Mesendoderm (in vitro differentiated cells): ENCODE measurements around the gene CHSY1.

Experiments
- DNase-seq: peaks from one replicate; pipeline ENCODE4 v3.0.0; 2013
- H2AK5ac ChIP-seq: 2 replicates; pipeline ENCODE4 v1.6.1; 2013; ENCODE audit warnings: low read length, inconsistent platforms
- H2BK120ac ChIP-seq: 2 replicates; pipeline ENCODE4 v1.6.1; 2013; ENCODE audit warnings: low read depth, mild to moderate bottlenecking, low read length, moderate library complexity, mixed read lengths
- H2BK15ac ChIP-seq: replicated peaks from 2 replicates; pipeline ENCODE4 v1.6.1; 2013; ENCODE audit warnings: low read depth, mild to moderate bottlenecking, moderate library complexity
- H2BK5ac ChIP-seq: 2 replicates; pipeline ENCODE4 v1.6.1; 2013; ENCODE audit warnings: low read length, inconsistent platforms
- H3K18ac ChIP-seq: 2 replicates; pipeline ENCODE4 v1.6.1; 2013; ENCODE audit warnings: mild to moderate bottlenecking, low read length, mixed read lengths
- H3K23ac ChIP-seq: one replicate; pipeline ENCODE4 v1.6.1; 2013; ENCODE audit warnings: low read length
- H3K27ac ChIP-seq: 2 replicates; pipeline ENCODE4 v1.5.1; 2013; ENCODE audit warnings: low read depth, mild to moderate bottlenecking, inconsistent platforms, low read length, moderate library complexity
- H3K27me3 ChIP-seq: 2 replicates; pipeline ENCODE4 v1.6.1; 2013; ENCODE audit warnings: low read length, control low read depth, mild to moderate bottlenecking, inconsistent platforms; ENCODE audit not compliant: insufficient read depth, poor library complexity
- H3K36me3 ChIP-seq: 2 replicates; pipeline ENCODE4 v1.6.1; 2013; ENCODE audit warnings: low read length, inconsistent platforms; ENCODE audit not compliant: control insufficient read depth, insufficient read depth
- H3K4ac ChIP-seq: one replicate; pipeline ENCODE4 v1.6.1; 2013; ENCODE audit warnings: low read depth, mild to moderate bottlenecking, low read length, moderate library complexity
- H3K4me1 ChIP-seq: 2 replicates; pipeline ENCODE4 v1.6.1; 2013; ENCODE audit warnings: low read depth, low read length, inconsistent platforms; ENCODE audit not compliant: control insufficient read depth
- H3K4me2 ChIP-seq: 2 replicates; pipeline ENCODE4 v1.6.1; 2013; ENCODE audit warnings: low read length
- H3K4me3 ChIP-seq: 2 replicates; pipeline ENCODE4 v1.5.1; 2013; ENCODE audit warnings: mild to moderate bottlenecking, low read length
- H3K56ac ChIP-seq: one replicate; pipeline ENCODE4 v1.6.1; 2013; ENCODE audit warnings: low read length
- H3K79me1 ChIP-seq: 2 replicates; pipeline ENCODE4 v1.6.1; 2013; ENCODE audit warnings: low read length, inconsistent platforms
- H3K79me2 ChIP-seq: 2 replicates; pipeline ENCODE4 v1.6.1; 2013; ENCODE audit warnings: mild to moderate bottlenecking, low read length; ENCODE audit not compliant: control insufficient read depth, insufficient read depth
- H3K9ac ChIP-seq: 2 replicates; pipeline ENCODE4 v1.6.1; 2013; ENCODE audit warnings: low read length, inconsistent platforms
- H4K5ac ChIP-seq: one replicate; pipeline ENCODE4 v1.6.1; 2013; ENCODE audit warnings: low read length
- H4K8ac ChIP-seq: one replicate; pipeline ENCODE4 v1.6.1; 2013; ENCODE audit warnings: low read depth, mild to moderate bottlenecking, control low read depth, low read length, moderate library complexity
- WGBS: extraction: QIAGEN DNeasy Blood & Tissue Kit; methylation state at CpG from one replicate; pipeline ENCODE4 v1.1.7; 2013; ENCODE audit warnings: low lambda C conversion rate, missing lambda C conversion rate; ENCODE audit not compliant: insufficient coverage; ENCODE audit errors: extremely low coverage; 5-methylcytosine and 5-hydroxymethylcytosine counted together

Gene CHSY1

DNA sequence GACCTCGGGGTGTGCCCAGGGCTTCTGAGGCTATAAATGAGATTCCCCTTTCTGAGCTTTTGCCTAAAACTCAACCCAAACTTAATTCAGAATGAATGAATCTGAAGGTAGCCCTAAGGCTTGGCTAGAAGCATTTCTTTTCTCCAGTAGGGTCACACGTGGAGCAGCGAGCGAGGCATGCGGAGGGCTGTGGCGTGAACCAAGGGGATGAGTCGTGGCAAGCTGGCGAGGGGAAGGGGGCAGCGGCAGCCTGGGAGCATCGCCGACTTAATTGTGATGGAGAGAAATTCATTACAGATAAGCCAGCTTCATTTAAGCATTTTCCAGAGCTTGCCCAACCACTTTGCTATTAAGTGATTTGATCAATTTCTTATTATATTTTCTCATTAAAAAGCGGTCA lies 79.9 kb downstream of the CHSY1 start:
- Histone ChIP-seq H3K18ac (no peak overlapping the region), H3K79me1 (peaks cover 2% of the 10 kb centered on the region), H3K56ac (no peak overlapping the region), H3K4me3 (no peak overlapping the region), H3K27me3 (no peaks in the 10 kb centered on the region), H2AK5ac (no peak overlapping the region), H3K36me3 (no peaks in the 10 kb centered on the region), H2BK120ac (no peak overlapping the region), H4K5ac (no peak overlapping the region), H2BK15ac (no peak overlapping the region), H3K23ac (no peak overlapping the region), H3K27ac (no peak overlapping the region), H3K4me2 (no peak overlapping the region), H3K79me2 (no peaks in the 10 kb centered on the region), H3K4me1 (no peaks in the 10 kb centered on the region), H4K8ac (no peak overlapping the region), H2BK5ac (no peak overlapping the region), H3K9ac (no peak overlapping the region), H3K4ac (no peak overlapping the region)
- WGBS, result no CpG with 5 or more reads among the region's 12 CpGs
- no peak for DNase-seq

DNA sequence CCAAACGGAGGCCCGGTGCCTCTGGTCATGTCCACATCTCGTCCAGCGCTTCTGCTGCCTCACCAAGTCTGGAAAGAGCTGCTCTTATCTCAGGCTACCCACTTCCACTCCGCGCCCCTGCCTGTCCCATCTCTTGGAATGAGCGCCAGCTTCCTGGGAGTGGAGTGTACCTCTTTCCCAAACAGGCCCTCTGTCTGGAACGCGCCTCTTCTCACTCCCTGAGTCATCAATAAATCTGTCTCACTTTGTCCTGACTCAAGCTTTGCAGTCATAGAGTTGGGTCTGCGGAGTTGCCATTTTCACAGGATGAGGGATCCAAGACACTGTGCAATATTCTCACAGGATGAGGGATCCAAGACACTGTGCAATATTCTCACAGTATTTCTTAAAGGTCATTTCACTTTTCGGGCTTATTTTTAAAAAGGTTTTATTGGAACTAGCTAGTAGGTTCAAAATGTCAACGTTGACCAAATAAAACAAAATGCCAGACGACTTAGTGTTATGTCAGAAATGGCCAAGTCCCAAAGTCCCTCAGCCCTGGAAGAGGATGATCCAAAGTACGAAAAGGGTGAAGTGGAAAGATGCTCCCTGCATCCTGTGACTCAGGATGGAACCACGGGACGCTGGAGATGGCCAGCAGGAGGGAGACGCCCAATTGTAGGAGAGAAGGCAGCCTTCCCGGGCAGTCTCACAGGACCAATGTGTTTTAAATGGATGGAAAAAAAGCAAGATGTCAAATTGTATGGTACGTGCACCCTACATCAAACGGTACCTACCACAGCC lies 81.1 kb downstream of the CHSY1 start:
- Histone ChIP-seq H2BK5ac (no peak overlapping the region), H3K4ac (no peak overlapping the region), H3K4me1 (no peaks in the 10 kb centered on the region), H4K8ac (no peak overlapping the region), H2BK120ac (no peak overlapping the region), H3K56ac (no peak overlapping the region), H4K5ac (no peak overlapping the region), H3K23ac (no peak overlapping the region), H3K27me3 (no peaks in the 10 kb centered on the region), H2AK5ac (no peak overlapping the region), H3K4me2 (no peak overlapping the region), H3K36me3 (no peaks in the 10 kb centered on the region), H3K18ac (no peak overlapping the region), H2BK15ac (no peak overlapping the region), H3K9ac (no peak overlapping the region), H3K79me2 (no peaks in the 10 kb centered on the region), H3K79me1 (peaks cover 2% of the 10 kb centered on the region), H3K4me3 (no peak overlapping the region), H3K27ac (no peak overlapping the region)
- no peak for DNase-seq
- no CpG with 5 or more reads among the region's 20 CpGs for WGBS

DNA sequence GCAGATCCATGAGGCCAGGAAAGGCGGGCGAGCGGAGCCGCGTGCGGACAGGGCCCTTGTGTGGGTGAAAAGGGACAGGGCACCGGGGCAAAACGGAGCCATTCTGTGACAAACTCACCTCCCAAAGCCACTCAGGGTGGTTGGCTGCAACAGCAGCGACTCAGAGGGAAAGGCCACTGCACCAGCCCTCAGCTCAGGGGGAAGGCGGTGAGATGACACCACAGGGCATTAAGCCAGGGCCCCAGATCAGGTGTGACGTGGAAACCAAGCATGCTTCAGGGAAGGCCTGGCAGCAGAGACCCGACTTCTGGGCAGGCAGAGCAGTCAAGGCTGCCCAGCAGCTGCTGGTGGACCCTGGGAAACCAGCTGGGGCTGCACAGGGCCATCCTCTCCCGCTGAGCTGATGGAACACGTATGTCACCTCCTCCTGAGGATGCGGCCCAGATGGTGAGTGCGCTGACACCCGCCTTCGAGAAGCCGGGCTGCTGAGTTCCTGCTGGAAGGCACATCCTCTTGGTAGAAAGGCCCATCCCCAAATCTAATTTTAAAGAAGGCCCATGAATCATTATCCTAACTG lies 82.3 kb downstream of the CHSY1 start:
- no peak overlapping the region for H3K18ac ChIP-seq
- no peak for DNase-seq
- H3K4ac ChIP-seq, result no peak overlapping the region
- no peaks in the 10 kb centered on the region for H3K27me3 ChIP-seq
- H3K56ac ChIP-seq, result no peak overlapping the region
- no CpG with 5 or more reads among the region's 19 CpGs for WGBS
- no peak overlapping the region for H3K4me3 ChIP-seq
- no peak overlapping the region for H2BK5ac ChIP-seq
- H3K23ac ChIP-seq, result no peak overlapping the region
- no peak overlapping the region for H3K4me2 ChIP-seq
- H2BK15ac ChIP-seq, result no peak overlapping the region
- H3K79me1 ChIP-seq, result no peaks in the 10 kb centered on the region
- H3K27ac ChIP-seq, result no peak overlapping the region
- no peaks in the 10 kb centered on the region for H3K36me3 ChIP-seq
- no peak overlapping the region for H4K8ac ChIP-seq
- H3K4me1 ChIP-seq, result no peaks in the 10 kb centered on the region
- H3K9ac ChIP-seq, result no peak overlapping the region
- H2BK120ac ChIP-seq, result no peak overlapping the region
- H2AK5ac ChIP-seq, result no peak overlapping the region
- no peak overlapping the region for H4K5ac ChIP-seq
- no peaks in the 10 kb centered on the region for H3K79me2 ChIP-seq

DNA sequence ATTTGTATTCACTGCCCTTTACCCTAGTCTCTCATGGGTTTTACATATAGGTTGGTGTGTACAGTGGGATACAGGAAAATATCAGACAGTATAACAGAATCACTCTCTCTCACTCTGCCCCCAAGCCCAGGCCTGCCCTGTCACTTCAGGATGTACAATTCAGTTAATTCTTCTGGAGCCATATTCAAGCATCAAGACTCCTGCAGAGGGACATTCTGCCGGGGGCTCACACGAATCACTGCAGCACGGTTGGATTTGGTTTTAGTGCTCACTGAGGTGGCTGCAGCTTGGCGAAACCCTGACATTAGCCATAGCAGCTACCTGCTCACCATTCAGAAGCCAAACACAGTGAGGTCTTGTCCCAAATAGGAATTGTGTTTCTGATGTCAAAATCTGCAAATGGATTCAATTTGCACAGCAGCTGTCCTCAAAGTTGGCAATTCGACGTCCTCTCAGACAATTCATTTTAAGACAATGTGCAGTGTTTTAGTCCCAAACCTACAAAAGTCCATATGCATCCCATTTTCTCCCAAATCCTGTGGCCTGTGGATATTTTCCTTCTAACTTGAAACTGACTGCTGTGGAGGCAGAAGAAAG lies 82.9 kb downstream of the CHSY1 start:
- Histone ChIP-seq H3K27me3 (no peaks in the 10 kb centered on the region), H3K4ac (no peak overlapping the region), H3K4me1 (no peaks in the 10 kb centered on the region), H3K56ac (no peak overlapping the region), H3K23ac (no peak overlapping the region), H2BK15ac (no peak overlapping the region), H3K4me2 (no peak overlapping the region), H4K5ac (no peak overlapping the region), H2AK5ac (no peak overlapping the region), H2BK120ac (no peak overlapping the region), H3K36me3 (no peaks in the 10 kb centered on the region), H4K8ac (no peak overlapping the region), H3K79me2 (no peaks in the 10 kb centered on the region), H2BK5ac (no peak overlapping the region), H3K9ac (no peak overlapping the region), H3K4me3 (no peak overlapping the region), H3K18ac (no peak overlapping the region), H3K79me1 (no peaks in the 10 kb centered on the region), H3K27ac (no peak overlapping the region)
- WGBS, result no CpG with 5 or more reads among the region's 6 CpGs
- DNase-seq, result no peak

DNA sequence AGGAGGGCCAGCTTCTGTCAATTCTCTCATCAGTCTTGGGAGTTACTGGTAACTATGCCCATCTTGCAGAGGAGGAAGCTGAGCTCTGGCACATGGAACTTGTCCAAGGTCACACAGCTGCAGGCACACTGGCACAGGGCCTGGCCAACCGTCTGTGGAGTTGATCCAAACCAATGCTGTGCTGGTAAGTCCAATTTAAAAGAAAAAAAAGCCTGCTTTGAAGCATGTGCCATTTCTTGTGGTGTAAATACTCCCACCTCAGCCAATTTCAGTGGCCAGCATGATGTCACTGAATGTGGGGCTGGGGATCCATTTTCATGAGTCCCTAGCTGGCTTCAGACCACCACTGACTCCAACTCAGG lies 83.4 kb downstream of the CHSY1 start:
- Histone ChIP-seq H3K9ac (no peak overlapping the region), H3K56ac (no peak overlapping the region), H2AK5ac (no peak overlapping the region), H4K8ac (no peak overlapping the region), H2BK5ac (no peak overlapping the region), H3K79me1 (no peaks in the 10 kb centered on the region), H3K4me1 (no peaks in the 10 kb centered on the region), H2BK15ac (no peak overlapping the region), H4K5ac (no peak overlapping the region), H3K23ac (no peak overlapping the region), H3K4ac (no peak overlapping the region), H3K4me2 (no peak overlapping the region), H2BK120ac (no peak overlapping the region), H3K79me2 (no peaks in the 10 kb centered on the region), H3K18ac (no peak overlapping the region), H3K27ac (no peak overlapping the region), H3K27me3 (no peaks in the 10 kb centered on the region), H3K4me3 (no peak overlapping the region), H3K36me3 (no peaks in the 10 kb centered on the region)
- WGBS, result no CpG with 5 or more reads among the region's 1 CpG
- no peak for DNase-seq
